Astrocyte (in vitro differentiated cells and primary cell): ENCODE data around the gene GPBP1. TPM values are rescaled to one million over a fixed set of nuclear protein-coding genes. Genes with fewer than 3 reads are reported as not detected.

ENCODE experiments used
- DNase-seq: peaks from one replicate; pipeline ENCODE4 v3.0.0-alpha.2; 2010; ENCODE audit warnings: low read depth
- FAIRE-seq: peaks from 2 replicates; lab custom pipeline; 2011; peaks lifted over from hg19 to GRCh38; lab: Jason Lieb, UNC
- H2AFZ ChIP-seq: 2 replicates; pipeline ENCODE4 v1.6.0; 2012; ENCODE audit warnings: low read depth, low read length, inconsistent platforms
- H3K27ac ChIP-seq: 2 replicates; pipeline ENCODE4 v1.5.1; 2011; ENCODE audit warnings: low read depth, low read length, inconsistent platforms
- H3K27me3 ChIP-seq: 2 replicates; pipeline ENCODE4 v1.6.0; 2011; ENCODE audit warnings: low read length, inconsistent platforms; ENCODE audit not compliant: insufficient read depth
- H3K36me3 ChIP-seq: 2 replicates; pipeline ENCODE4 v1.5.1; 2011; ENCODE audit warnings: low read length, inconsistent platforms; ENCODE audit not compliant: insufficient read depth
- H3K4me1 ChIP-seq: 2 replicates; pipeline ENCODE4 v1.5.1; 2011; ENCODE audit warnings: low read length, inconsistent platforms; ENCODE audit not compliant: insufficient read depth
- H3K4me2 ChIP-seq: 2 replicates; pipeline ENCODE4 v1.6.0; 2012; ENCODE audit warnings: low read length, inconsistent platforms
- H3K4me3 ChIP-seq: 2 replicates; pipeline ENCODE4 v1.5.1; 2011; ENCODE audit warnings: low read depth, mild to moderate bottlenecking, low read length, inconsistent platforms; ENCODE audit not compliant: insufficient read depth
- H3K79me2 ChIP-seq: 2 replicates; pipeline ENCODE4 v1.6.0; 2012; ENCODE audit warnings: mild to moderate bottlenecking, low read length, inconsistent platforms; ENCODE audit not compliant: insufficient read depth
- H3K9ac ChIP-seq: 2 replicates; pipeline ENCODE4 v1.6.0; 2012; ENCODE audit warnings: mild to moderate bottlenecking, low read length, inconsistent platforms
- H3K9me3 ChIP-seq: 2 replicates; pipeline ENCODE4 v1.5.1; 2012; ENCODE audit warnings: low read depth, mild to moderate bottlenecking, low read length, inconsistent platforms; ENCODE audit not compliant: insufficient read depth
- H4K20me1 ChIP-seq: 2 replicates; pipeline ENCODE4 v1.6.0; 2012; ENCODE audit warnings: low read length, inconsistent platforms; ENCODE audit not compliant: insufficient read depth
- H3K27ac Mint-ChIP-seq: one replicate; pipeline ENCODE4 v1.8.0; 2021; ENCODE audit warnings: mild to moderate bottlenecking, mixed read lengths; ENCODE audit not compliant: unreplicated experiment
- H3K27me3 Mint-ChIP-seq: one replicate; pipeline ENCODE4 v1.8.0; 2021; ENCODE audit warnings: low read depth, mixed read lengths; ENCODE audit not compliant: unreplicated experiment
- H3K36me3 Mint-ChIP-seq: one replicate; pipeline ENCODE4 v1.8.0; 2021; ENCODE audit warnings: low read depth, mixed read lengths; ENCODE audit not compliant: unreplicated experiment
- H3K4me1 Mint-ChIP-seq: one replicate; pipeline ENCODE4 v1.8.0; 2021; ENCODE audit warnings: low read depth, mixed read lengths; ENCODE audit not compliant: unreplicated experiment
- H3K4me3 Mint-ChIP-seq: one replicate; pipeline ENCODE4 v1.8.0; 2021; ENCODE audit warnings: mild to moderate bottlenecking, moderate library complexity, mixed read lengths; ENCODE audit not compliant: unreplicated experiment
- H3K9me3 Mint-ChIP-seq: one replicate; pipeline ENCODE4 v1.8.0; 2021; ENCODE audit warnings: mild to moderate bottlenecking, mixed read lengths; ENCODE audit not compliant: unreplicated experiment
- EZH2 ChIP-seq: IDR thresholded peaks from 2 replicates; pipeline ENCODE4 v1.6.1; 2012; ENCODE audit warnings: mild to moderate bottlenecking, low read length, inconsistent platforms; ENCODE audit not compliant: insufficient read depth
- total RNA-seq: library from RNA; stranded (reverse); gene quantifications from 2 replicates; pipeline ENCODE4 v1.2.1, GENCODE V29; 2021
- TF ChIP-seq, protein P1 (sequence below): IDR thresholded peaks from 2 replicates; pipeline ENCODE4 v1.5.1; 2011; ENCODE audit warnings: low read depth, mild to moderate bottlenecking, inconsistent platforms, low read length, moderate library complexity; ENCODE audit not compliant: insufficient read depth

The GPBP1 gene
- total RNA-seq, 1 donor from 2014 or later, result 59.8 TPM

DNA sequence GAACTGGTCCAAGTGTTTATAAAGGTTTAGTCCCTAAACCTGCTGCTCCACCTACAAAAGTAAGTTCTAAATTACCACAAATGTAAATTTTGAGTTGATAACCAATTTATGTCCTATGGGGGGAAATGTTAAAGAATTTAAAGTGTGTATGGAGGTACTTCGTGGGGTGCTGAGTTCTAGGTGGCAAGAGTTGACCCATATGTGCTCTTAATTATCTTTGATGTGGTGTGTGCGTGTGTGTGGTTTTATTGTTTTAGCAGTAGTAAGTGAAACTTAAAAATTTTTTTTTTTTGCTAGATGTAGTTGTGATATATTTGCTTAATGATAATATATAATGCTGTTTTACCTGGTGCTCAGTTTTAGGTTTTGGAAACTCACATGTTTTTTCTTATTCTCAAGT, 72.6 kb downstream of the GPBP1 start:
- Histone ChIP-seq H4K20me1 (no peaks in the 10 kb centered on the region), H3K9ac (no peak overlapping the region), H3K27me3 (no peaks in the 10 kb centered on the region), H3K36me3 (peaks cover 25% of the 10 kb centered on the region), H3K4me2 (no peak overlapping the region), H3K4me1 (no peaks in the 10 kb centered on the region), H3K9me3 (no peaks in the 10 kb centered on the region), H3K4me3 (no peak overlapping the region), H2AFZ (no peak overlapping the region), H3K27ac (no peak overlapping the region), H3K79me2 (no peaks in the 10 kb centered on the region)
- Mint-ChIP-seq H3K4me1 (no peaks in the 10 kb centered on the region), H3K4me3 (no peak overlapping the region), H3K9me3 (no peaks in the 10 kb centered on the region), H3K27me3 (no peaks in the 10 kb centered on the region), H3K27ac (no peak overlapping the region), H3K36me3 (peaks cover 11% of the 10 kb centered on the region)
- DNase-seq (no peak), FAIRE-seq (no peak)
- TF ChIP-seq EZH2, result no peak
- TF ChIP-seq, protein P1, sequence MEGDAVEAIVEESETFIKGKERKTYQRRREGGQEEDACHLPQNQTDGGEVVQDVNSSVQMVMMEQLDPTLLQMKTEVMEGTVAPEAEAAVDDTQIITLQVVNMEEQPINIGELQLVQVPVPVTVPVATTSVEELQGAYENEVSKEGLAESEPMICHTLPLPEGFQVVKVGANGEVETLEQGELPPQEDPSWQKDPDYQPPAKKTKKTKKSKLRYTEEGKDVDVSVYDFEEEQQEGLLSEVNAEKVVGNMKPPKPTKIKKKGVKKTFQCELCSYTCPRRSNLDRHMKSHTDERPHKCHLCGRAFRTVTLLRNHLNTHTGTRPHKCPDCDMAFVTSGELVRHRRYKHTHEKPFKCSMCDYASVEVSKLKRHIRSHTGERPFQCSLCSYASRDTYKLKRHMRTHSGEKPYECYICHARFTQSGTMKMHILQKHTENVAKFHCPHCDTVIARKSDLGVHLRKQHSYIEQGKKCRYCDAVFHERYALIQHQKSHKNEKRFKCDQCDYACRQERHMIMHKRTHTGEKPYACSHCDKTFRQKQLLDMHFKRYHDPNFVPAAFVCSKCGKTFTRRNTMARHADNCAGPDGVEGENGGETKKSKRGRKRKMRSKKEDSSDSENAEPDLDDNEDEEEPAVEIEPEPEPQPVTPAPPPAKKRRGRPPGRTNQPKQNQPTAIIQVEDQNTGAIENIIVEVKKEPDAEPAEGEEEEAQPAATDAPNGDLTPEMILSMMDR, result no peak

DNA sequence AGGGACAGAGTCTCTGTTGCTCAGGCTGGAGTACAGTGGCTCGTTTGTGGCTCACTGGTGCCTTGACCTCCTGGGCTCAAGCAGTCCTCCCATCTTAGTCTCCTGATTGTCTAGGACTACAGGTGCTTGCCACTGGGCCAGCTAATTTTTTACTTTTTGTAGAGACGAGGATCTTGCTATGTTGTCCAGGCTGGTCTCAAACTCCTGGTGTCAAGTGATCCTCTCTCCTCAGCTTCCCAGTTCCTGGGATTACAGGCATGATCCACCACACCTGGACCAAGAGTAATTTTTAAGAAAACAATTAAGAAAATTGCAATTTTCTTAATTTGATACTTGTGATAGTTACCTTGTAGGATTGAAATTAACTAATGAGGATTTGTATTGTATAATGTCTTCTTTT, 73.9 kb downstream of the GPBP1 start:
- Mint-ChIP-seq H3K4me1 (no peaks in the 10 kb centered on the region), H3K4me3 (no peak overlapping the region), H3K9me3 (no peaks in the 10 kb centered on the region), H3K27ac (no peak overlapping the region), H3K36me3 (peaks cover 15% of the 10 kb centered on the region), H3K27me3 (no peaks in the 10 kb centered on the region)
- DNase-seq (no peak), FAIRE-seq (no peak)
- Histone ChIP-seq H2AFZ (no peak overlapping the region), H4K20me1 (no peaks in the 10 kb centered on the region), H3K9ac (no peak overlapping the region), H3K4me2 (no peak overlapping the region), H3K27me3 (no peaks in the 10 kb centered on the region), H3K4me3 (no peak overlapping the region), H3K27ac (no peak overlapping the region), H3K79me2 (no peaks in the 10 kb centered on the region), H3K4me1 (no peaks in the 10 kb centered on the region), H3K9me3 (no peaks in the 10 kb centered on the region), H3K36me3 (peaks cover 25% of the 10 kb centered on the region)
- no peak for TF ChIP-seq EZH2
- TF ChIP-seq, protein P1, result no peak

DNA sequence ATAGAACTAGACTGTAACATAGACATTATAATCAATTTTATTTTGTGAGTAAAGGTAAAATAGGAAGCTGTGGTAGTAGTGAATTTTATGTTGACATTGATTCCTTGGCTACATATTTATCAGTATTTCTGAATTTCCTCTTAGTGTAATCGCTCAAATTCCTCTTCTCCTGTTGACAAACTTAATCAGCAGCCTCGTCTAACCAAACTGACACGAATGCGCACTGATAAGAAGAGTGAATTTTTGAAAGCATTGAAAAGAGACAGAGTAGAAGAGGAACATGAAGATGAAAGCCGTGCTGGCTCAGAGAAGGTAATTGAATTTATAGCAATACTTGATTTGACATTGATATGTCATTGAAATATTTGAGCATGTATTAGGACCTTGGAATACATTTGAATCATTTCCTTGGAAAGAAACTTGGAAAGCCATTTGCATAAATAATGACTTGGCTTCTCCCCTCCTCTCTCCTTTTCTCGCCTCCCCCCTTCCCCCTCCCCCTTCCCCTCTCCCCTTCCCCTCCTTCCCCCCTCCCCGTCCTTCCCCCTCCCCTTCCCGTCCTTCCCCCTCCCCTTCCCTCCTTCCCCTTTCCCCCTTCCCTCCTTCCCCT, 75.5 kb downstream of the GPBP1 start:
- H3K27ac ChIP-seq, result no peak overlapping the region
- H3K4me2 ChIP-seq, result no peak overlapping the region
- TF ChIP-seq, protein P1, result no peak
- no peak for TF ChIP-seq EZH2
- H3K27me3 ChIP-seq, result no peaks in the 10 kb centered on the region
- no peaks in the 10 kb centered on the region for H3K4me1 Mint-ChIP-seq
- H2AFZ ChIP-seq, result no peak overlapping the region
- H3K36me3 Mint-ChIP-seq, result peaks cover 16% of the 10 kb centered on the region
- no peak overlapping the region for H3K4me3 Mint-ChIP-seq
- no peak for FAIRE-seq
- H3K9me3 ChIP-seq, result no peaks in the 10 kb centered on the region
- no peak overlapping the region for H3K9ac ChIP-seq
- H3K9me3 Mint-ChIP-seq, result no peaks in the 10 kb centered on the region
- H3K27ac Mint-ChIP-seq, result no peak overlapping the region
- H3K27me3 Mint-ChIP-seq, result no peaks in the 10 kb centered on the region
- no peaks in the 10 kb centered on the region for H3K79me2 ChIP-seq
- peaks cover 25% of the 10 kb centered on the region for H3K36me3 ChIP-seq
- DNase-seq, result no peak
- no peaks in the 10 kb centered on the region for H3K4me1 ChIP-seq
- no peaks in the 10 kb centered on the region for H4K20me1 ChIP-seq
- no peak overlapping the region for H3K4me3 ChIP-seq
